ENCODE measurements around the gene DNAJC15.

DNAJC15 gene

DNA sequence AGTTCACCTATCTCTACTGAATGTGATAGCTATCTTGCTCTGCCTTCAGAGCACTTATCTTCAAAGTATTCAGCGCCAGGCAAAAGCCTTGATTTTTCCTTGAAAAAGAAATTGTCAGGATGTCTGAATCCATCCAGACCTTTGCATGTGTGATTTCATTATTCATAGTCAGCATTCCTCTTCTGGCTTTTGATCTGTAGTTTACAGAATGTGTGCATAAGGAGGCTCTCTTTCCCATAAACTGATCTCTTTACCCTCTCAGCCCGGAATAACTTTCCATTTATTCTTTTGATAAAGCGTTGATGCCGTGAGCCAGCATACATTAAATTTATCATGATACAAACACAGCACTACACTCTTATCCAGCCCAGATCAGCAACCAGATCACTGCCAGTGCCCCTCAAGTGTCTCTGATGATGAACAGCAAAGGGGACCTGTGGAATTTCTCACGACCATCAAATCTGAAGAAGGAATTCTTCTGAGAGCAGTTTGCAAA is 130.8 kb downstream of the DNAJC15 start:
- no peak for DNase-seq (ENCODE audit: low read depth in 2 of 2)

DNA sequence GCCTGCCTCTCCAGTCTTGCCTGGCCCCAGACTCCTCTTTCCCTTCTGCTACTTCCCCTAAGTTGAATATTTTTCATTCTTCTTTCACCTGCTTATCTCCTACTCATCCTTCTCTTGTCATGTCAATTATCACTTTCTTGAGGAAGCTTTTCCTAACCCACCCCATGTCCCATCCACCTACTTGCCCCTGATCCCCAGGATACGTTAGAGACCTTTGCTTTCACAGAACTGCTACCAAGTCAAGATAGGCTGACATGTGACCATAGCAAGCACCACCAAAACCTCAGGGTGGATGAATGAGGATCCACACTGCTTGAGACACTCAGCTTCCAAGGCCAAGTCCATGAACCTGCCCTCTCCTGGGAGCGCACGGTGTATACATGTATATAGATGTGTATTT is 131.5 kb downstream of the DNAJC15 start:
- no peak for DNase-seq (ENCODE audit: low read depth in 2 of 2)

DNA sequence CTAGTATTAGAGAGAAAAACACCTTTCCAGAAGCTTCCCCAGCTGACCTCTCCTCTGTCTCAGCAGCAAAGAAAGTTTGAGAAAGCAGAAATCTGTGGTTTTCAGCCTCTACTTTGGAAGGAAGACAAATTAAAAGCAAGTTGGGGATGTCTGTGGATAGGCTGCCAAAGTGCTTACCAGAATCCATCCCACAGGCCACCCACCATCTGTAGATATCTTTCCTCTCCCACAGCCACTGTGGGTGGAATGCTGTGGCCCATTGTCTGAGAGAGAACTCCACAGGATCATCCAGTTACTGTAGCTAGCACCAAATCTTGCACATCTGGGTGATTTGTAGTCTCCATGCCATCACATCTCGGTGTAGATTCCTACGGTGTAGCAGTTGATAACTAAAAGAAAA is 133.5 kb downstream of the DNAJC15 start:
- DNase-seq (ENCODE audit: low read depth in 2 of 2), result no peak

DNA sequence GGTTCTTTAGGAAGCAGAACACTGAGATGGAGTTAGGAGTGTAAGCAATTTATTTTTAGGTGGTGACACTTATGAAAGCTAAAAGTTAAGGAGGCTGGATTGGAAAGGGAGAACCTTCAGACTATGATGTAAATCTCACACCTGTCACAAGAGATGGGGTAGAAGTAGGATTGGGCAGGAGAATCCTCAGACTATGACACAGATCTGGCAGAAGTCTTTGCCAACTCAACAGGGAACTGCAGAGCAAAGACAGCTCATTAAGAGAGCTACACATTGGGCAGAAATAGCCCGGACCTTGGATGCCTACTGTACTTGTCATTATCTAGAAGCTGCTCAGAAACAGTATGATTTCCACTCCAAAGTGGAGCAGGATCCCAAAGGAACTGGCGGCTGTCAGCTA is 134.4 kb downstream of the DNAJC15 start:
- no peak for DNase-seq (ENCODE audit: low read depth in 2 of 2)

DNA sequence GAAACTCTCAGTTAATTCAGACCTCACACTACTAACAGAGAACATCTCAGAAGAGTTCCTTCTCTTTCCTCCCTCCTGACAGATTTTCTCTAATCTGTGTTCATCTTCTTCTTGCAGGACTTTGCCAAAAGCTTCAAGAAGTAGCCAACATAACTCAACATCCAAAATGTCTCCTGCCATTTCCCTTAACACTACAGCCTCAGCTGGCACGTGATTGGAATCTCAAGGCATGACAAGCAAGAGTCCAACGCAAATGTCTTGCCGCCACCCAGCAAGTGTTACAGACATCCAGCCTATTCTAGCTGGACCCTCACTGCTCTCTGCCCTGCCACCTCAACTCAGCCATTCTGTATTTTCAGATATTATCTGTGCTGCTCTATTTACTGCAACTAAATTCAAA is 135.1 kb downstream of the DNAJC15 start:
- DNase-seq (ENCODE audit: low read depth in 2 of 2), result no peak

DNA sequence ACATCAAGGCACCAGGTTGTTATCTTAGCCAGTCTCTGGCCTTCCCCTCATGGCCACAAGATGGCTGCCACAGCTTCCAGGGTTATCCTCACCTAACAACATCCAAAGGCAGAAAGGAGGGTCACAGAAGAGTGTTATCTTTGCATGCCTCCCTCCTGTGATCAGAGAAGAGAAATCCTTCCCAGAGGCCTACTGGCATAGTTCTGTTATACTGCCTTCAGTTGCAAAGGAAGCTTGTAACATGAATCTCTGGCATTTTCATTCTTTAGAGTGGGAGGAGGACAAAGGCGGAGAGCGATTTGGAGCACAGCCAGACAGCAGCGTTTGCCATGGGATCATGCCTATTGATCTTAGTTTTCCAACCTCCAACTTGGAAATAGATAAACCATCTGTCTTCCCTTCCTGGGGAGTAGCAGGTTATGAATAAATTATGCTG is 135.7 kb downstream of the DNAJC15 start:
- DNase-seq (ENCODE audit: low read depth in 2 of 2), result no peak
